Measurements from ENCODE around the gene IL16.

DNA sequence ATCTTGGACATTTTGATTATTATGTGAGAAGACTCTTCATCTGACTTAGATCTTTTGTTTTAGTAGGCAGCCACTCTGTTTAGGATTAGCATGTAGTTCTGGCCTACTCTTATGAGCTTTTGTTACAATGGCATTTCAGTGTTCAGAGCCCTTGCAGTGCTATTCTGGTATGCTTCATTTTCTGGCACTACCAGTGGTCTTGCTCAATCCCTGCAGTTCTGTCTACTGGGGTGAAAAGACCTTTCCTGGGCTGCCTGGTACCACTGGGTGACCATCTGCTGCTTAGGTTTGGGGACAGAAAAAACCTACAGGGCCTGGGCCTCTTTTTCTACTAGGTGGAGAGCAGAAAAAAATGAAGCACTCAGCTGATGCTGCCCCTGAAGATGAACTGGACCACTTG is 42.5 kb downstream of the IL16 start:
- TF ChIP-seq, protein P1, sequence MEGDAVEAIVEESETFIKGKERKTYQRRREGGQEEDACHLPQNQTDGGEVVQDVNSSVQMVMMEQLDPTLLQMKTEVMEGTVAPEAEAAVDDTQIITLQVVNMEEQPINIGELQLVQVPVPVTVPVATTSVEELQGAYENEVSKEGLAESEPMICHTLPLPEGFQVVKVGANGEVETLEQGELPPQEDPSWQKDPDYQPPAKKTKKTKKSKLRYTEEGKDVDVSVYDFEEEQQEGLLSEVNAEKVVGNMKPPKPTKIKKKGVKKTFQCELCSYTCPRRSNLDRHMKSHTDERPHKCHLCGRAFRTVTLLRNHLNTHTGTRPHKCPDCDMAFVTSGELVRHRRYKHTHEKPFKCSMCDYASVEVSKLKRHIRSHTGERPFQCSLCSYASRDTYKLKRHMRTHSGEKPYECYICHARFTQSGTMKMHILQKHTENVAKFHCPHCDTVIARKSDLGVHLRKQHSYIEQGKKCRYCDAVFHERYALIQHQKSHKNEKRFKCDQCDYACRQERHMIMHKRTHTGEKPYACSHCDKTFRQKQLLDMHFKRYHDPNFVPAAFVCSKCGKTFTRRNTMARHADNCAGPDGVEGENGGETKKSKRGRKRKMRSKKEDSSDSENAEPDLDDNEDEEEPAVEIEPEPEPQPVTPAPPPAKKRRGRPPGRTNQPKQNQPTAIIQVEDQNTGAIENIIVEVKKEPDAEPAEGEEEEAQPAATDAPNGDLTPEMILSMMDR (conservative IDR thresholded peaks at IDR 0.05; ENCODE audit: low read length) = no peak
- TF ChIP-seq EZH2phosphoT487 (IDR thresholded peaks at IDR 0.05; ENCODE audit: borderline replicate concordance, low read depth, low read length) = no peak

Measured in OCI-LY7 (cell line).